Activated CD8-positive, alpha-beta memory T cell treated with anti-CD3 and anti-CD28 coated beads for 1 hour (primary cell): ENCODE results near the gene RUNX1.

Experiments used
- DNase-seq, 2 donors: peaks; one replicate each; pipeline ENCODE4 v3.0.0-alpha.2; 2020; ENCODE audit warnings: low read depth in 1 of 2; ENCODE audit errors: extremely low read depth in 1 of 2

The RUNX1 gene

GRCh38 chr21:34927992-34928391 lies 121.1 kb downstream of the RUNX1 start:
- no peak for DNase-seq

- DNase-seq: no peak
Observed at GRCh38 chr21:34926803-34927467, 122.2 kb downstream of the RUNX1 start.

DNA sequence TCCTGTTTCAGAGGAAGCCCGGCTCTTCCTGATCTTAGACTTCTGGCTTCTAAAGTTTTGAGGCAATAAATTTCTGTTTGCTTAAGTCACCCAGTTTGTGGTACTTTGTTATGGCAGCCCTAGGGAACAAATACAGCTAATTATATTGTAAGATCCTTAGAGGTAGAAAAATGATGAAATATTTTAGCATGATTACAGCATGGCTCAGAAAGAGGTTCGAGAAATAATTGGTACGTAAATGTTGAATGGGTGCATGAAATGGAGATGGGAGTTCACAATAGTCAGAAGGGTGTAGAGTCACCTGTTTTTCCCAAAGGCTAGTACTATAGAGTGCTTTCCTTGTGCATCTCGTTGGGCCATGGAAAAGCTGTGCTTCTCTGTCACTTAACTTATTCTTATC lies 123.5 kb downstream of the RUNX1 start:
- no peak for DNase-seq

DNA sequence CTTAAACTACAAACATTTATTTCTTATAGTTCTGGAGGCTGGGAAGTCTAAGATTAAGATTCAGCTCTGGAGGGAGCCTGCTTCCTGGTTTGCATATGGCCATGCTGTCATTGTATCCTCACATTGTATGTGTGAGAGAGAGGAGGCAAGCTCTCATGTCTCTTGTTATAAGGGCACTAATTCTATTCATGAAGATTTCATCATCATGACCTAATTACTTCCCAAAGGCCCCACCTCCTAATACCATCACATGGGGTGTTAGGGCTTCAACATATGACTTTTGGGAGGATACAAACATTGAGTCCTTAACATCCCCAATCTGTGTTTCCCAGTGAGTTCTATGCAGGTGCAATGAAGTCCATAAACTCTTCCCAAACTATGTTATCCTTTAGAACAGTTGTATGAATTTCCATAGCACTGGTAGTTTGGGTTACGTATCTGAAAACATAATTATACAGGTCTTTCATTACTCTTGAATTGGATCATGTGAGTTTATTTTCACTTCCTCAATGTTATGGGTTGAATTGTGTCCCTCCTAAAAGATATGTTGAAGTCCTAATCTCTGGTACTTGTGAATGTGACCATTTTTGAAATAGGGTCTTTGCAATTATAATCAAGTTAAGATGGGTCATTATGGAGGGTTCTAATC lies 124.2 kb downstream of the RUNX1 start:
- no peak for DNase-seq

DNA sequence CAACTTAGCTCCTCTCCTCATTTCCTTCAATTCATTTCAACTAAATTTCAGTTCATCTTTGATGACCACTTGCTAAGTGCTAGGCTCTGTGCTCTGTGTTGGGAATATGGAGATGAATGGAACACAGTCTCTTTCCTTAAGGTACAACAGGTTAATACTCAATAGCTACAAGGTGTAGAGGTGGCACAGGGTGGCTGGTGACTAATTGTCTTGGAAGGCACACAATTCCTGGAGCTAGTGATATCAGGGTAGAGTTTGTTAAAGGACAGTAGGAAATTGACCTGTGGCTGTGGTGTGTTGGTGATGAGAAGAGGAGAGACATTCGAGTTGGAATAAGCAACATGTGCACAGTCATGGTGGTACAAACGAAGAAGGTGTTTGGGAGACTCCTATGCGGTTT lies 124.9 kb downstream of the RUNX1 start:
- no peak for DNase-seq

DNA sequence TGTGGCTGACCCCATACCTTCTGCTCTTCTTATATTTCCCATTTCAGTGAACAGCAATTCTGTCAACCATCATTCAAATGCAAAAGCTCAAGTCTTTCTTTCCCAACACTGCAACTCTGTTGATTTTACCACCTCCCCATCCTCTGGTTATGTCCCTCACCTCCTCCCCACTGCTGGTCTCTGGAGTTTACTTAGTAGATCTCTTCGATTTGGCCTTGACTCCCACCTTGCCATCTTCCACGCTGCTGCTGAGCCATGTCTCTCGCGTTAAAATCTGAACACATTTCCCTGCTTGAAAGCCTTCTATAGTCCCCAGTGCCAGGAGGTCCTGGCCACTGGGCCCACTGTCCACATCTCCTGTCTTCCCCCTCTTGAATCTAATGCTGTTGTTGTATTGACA lies 125.5 kb downstream of the RUNX1 start:
- no peak for DNase-seq

DNA sequence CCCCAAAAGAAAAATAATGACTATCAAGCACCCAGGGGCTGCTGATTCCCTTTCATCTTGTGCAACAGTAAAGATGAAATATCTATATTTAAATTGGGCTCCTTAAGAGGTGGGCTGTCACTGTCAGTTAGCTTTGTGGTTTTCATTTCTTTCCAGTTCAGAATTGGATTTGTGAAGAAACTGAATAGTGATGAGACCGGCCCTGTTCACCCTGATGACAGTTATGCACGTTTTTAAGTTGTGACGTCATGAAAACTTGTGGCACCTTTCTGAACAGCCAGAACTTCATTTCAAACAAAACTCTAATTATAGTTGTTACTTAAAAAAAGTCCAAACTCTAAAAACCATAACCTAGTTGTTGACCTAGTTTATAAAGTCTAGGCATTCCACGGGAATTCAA lies 125.9 kb downstream of the RUNX1 start:
- DNase-seq: no peak

- DNase-seq: no peak
Observed at GRCh38 chr21:34922479-34922878, 126.6 kb downstream of the RUNX1 start.

DNA sequence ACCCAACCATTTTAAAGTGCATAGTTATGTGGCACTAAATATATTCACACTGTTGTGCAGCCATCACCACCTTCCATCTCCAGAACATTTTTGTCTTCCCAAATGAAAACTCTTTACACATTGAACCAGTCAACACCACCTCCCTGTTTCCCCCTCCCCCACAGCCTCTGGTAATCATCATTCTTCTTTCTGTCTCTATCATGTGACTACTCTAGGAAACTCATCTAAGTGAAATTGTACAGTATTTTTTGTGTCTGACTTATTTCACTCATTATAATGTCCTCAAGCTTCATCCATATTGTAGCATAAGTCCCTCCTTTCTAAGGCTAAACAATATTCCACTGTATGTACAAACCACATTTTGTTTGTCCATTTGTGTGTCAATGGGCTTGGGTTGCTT lies 128.0 kb downstream of the RUNX1 start:
- no peak for DNase-seq

DNA sequence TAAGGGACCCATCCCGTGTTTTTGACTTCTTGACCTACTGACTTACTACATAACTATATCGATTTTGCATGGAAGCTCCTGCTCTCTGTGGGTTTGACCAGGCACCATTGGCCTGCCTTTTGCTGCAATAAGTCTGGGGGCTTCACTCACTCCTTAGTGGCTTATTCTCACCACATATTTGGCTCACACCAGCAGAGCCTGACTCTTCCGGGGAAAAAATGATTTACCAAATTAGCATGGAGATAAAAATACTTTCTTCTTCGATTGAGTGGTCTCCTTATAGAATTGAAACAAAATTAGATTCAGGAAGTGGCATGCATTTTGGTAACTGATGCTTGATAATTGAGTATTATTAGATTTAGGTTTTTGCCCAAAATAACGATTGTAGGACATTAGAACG lies 129.7 kb downstream of the RUNX1 start:
- no peak for DNase-seq

- no peak for DNase-seq
Observed at GRCh38 chr21:34916446-34916845, 132.7 kb downstream of the RUNX1 start.

DNA sequence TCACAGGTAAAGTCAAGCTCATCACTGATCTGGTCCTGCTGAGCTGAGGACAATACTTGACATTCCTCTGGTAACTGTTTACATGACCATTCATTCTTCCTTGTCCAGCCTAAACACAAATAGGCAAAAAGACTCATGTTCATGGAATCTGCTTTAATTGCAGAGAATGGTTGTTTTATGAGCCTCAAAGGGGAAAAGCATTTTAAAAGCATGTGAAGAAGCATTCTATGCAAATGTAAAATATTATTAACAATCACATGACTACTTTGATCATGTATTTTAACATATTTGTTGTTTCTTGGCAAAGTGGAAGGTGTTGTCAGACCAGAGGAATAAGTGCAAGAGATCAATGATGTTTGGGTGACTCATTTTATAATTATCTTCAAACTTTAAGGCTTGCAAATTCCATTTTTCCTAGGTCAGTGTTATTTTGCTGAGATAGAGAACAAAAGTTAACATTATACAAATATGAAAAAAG lies 133.7 kb downstream of the RUNX1 start:
- DNase-seq: no peak

GRCh38 chr21:34914239-34914638 lies 134.9 kb downstream of the RUNX1 start:
- no peak for DNase-seq

DNA sequence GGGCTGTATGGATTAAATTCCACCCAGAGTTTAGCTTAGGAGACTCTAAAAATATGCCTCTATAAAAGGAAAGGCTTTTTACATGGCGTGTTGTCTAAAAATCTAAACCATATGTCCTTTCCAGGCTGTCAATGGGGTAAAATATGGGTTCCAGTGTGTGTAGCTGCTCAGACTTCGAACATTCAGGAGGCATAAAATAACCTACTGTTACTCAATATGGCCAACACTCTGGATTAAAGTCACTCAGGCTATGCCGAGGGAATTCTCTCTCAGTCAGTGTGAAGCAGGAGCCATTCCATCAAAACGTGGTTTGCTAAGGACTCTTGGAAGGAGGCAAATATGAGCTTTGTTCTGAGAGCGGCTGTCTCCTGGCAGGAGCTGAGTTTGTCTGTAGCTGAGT lies 135.3 kb downstream of the RUNX1 start:
- DNase-seq: no peak

- DNase-seq: no peak
Observed at GRCh38 chr21:34912022-34912945, 136.8 kb downstream of the RUNX1 start.

DNA sequence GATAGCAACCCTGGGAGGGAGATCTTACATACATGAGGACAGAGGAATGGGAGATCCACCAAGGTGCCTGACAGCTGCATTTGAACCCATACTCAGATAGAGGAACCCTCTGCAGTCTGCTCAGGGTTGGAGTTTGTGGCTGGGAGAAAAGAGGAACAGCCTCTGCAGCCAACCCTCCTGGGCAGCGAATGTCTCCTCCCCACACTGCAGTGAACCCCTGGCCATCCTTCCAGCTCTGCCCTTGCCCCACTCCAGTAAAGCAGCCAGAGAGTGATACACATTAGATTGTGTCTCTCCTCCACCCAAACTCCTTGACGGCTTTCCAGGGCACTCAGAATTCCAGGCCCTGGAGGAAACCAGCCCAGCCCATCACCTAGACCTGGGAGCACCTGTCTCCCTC lies 137.7 kb downstream of the RUNX1 start:
- no peak for DNase-seq

DNA sequence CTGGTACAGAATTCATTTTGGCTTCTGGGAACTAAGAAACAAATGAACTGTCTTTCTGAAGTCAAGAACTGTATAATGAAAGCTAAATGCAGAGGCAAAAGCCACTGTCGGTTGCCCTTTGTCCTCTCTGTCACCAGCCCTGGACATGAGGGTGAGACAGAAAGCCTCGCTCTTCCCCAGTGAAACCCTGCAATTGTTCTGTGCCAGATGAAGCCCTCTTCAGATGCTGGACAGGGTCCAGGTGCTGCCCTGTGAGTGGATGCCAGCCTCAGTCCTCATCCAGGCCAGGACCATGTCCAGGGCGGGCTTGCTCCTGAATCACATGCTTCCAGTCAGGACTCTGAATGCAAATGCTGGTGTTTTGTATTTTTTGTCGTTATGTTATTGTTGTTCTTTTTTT lies 138.7 kb downstream of the RUNX1 start:
- DNase-seq: no peak

- no peak for DNase-seq
Observed at GRCh38 chr21:34909492-34910292, 139.4 kb downstream of the RUNX1 start.

DNA sequence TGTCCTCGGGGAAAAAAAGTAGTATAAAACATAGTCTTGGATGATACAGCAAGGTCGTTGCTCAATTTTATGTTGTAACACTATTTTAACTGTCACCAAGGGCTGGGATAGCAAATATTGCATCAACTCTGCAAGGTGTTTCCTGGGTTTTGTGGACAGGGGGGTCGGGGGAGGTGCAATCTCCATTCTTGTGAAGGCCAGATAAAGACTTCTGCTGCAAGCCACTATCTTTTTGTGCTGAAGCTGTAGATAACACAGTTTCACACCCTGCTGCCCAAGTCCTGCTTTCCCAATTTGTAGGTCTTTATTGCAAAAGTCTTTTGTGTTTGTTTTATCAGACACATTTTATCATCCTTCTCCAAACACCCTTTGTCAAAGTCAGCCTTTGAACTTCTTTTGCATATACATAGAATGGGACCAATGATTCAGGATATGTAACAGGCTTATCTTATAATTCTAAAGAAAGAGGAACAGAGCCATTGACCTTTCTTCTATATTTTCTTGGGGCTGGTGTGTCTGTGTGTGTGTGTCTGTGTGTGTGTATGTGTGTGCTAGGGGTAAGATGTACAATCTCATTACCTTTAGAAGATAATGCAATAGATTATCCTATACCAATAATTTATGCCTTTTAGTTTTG lies 140.6 kb downstream of the RUNX1 start:
- no peak for DNase-seq
